ENCODE results near the gene FOXA3.
A peak's percentile ranks its signal among the peaks of the same experiment; 100 is the strongest.

Gene FOXA3

GRCh38 chr19:45863840-45864628 lies at the start of gene FOXA3:
FOXA3 (plus strand) TSS chr19:45864326; CDS start chr19:45864457, 131 bp downstream.
- TF ChIP-seq POLR2A (IDR thresholded peaks at IDR 0.05; ENCODE audit: low read length) (no peak), GATA1 (IDR thresholded peaks at IDR 0.05; ENCODE audit: low read depth, low read length) (no peak)
- DNase-seq: peak; percentile 70 to 73

- TF ChIP-seq GATA1 (IDR thresholded peaks at IDR 0.05; ENCODE audit: low read depth, low read length) (no peak), POLR2A (IDR thresholded peaks at IDR 0.05; ENCODE audit: low read length) (no peak)
Measured at GRCh38 chr19:45814851-45815480, 49.2 kb upstream of the FOXA3 start, which contains the start of gene RSPH6A. RSPH6A (minus strand) TSS chr19:45815308; CDS start chr19:45815176, 132 bp downstream.

GRCh38 chr19:45815481-45816216 lies 48.5 kb upstream of the FOXA3 start:
- no peak for TF ChIP-seq GATA1 (IDR thresholded peaks at IDR 0.05; ENCODE audit: low read depth, low read length)
- TF ChIP-seq POLR2A (IDR thresholded peaks at IDR 0.05; ENCODE audit: low read length): no peak
- DNase-seq: no peak

More at GRCh38 chr19:45814851-45815480, 49.2 kb upstream of the FOXA3 start, which contains the start of gene RSPH6A:
- DNase-seq: no peak

GRCh38 chr19:45816236-45817009 lies 47.7 kb upstream of the FOXA3 start:
- TF ChIP-seq GATA1 (IDR thresholded peaks at IDR 0.05; ENCODE audit: low read depth, low read length) (no peak), POLR2A (IDR thresholded peaks at IDR 0.05; ENCODE audit: low read length) (no peak)
- no peak for DNase-seq

GRCh38 chr19:45817010-45817724 lies 47.0 kb upstream of the FOXA3 start:
- no peak for TF ChIP-seq GATA1 (IDR thresholded peaks at IDR 0.05; ENCODE audit: low read depth, low read length)
- no peak for TF ChIP-seq POLR2A (IDR thresholded peaks at IDR 0.05; ENCODE audit: low read length)
- peak; percentile 95 to 97 for DNase-seq

- TF ChIP-seq GATA1 (IDR thresholded peaks at IDR 0.05; ENCODE audit: low read depth, low read length): no peak
- no peak for TF ChIP-seq POLR2A (IDR thresholded peaks at IDR 0.05; ENCODE audit: low read length)
- DNase-seq: no peak
Measured at GRCh38 chr19:45817725-45818301, 46.3 kb upstream of the FOXA3 start.

- no peak for DNase-seq
- TF ChIP-seq GATA1 (IDR thresholded peaks at IDR 0.05; ENCODE audit: low read depth, low read length) (no peak), POLR2A (IDR thresholded peaks at IDR 0.05; ENCODE audit: low read length) (no peak)
Measured at GRCh38 chr19:45819769-45820168, 44.4 kb upstream of the FOXA3 start.

- no peak for TF ChIP-seq GATA1 (IDR thresholded peaks at IDR 0.05; ENCODE audit: low read depth, low read length)
- no peak for TF ChIP-seq POLR2A (IDR thresholded peaks at IDR 0.05; ENCODE audit: low read length)
- DNase-seq: no peak
Measured at GRCh38 chr19:45820413-45821102, 43.6 kb upstream of the FOXA3 start.

GRCh38 chr19:45821103-45821521 lies 43.0 kb upstream of the FOXA3 start:
- DNase-seq: no peak
- TF ChIP-seq POLR2A (IDR thresholded peaks at IDR 0.05; ENCODE audit: low read length) (no peak), GATA1 (IDR thresholded peaks at IDR 0.05; ENCODE audit: low read depth, low read length) (no peak)

- no peak for DNase-seq
- TF ChIP-seq POLR2A (IDR thresholded peaks at IDR 0.05; ENCODE audit: low read length) (no peak), GATA1 (IDR thresholded peaks at IDR 0.05; ENCODE audit: low read depth, low read length) (no peak)
Measured at GRCh38 chr19:45821570-45821969, 42.6 kb upstream of the FOXA3 start.

GRCh38 chr19:45822716-45823115 lies 41.4 kb upstream of the FOXA3 start:
- TF ChIP-seq GATA1 (IDR thresholded peaks at IDR 0.05; ENCODE audit: low read depth, low read length) (no peak), POLR2A (IDR thresholded peaks at IDR 0.05; ENCODE audit: low read length) (no peak)
- DNase-seq: no peak

GRCh38 chr19:45823182-45823581 lies 40.9 kb upstream of the FOXA3 start:
- TF ChIP-seq POLR2A (IDR thresholded peaks at IDR 0.05; ENCODE audit: low read length): no peak
- TF ChIP-seq GATA1 (IDR thresholded peaks at IDR 0.05; ENCODE audit: low read depth, low read length): no peak
- DNase-seq: no peak

Measured in erythroblast (primary cell).